HG03103 (cell line): ENCODE data around the gene THOC2.
"Not testable (repeated sequence)": the region's sequence is repeated elsewhere in the genome, so short reads cannot be mapped to it uniquely, and the experiment has no call there.

ENCODE experiments used
- ATAC-seq: cut with Tn5 transposase; IDR thresholded peaks from one replicate; pipeline ENCODE4 v1.9.1; 2021; ENCODE audit warnings: low read depth; ENCODE audit not compliant: unreplicated experiment

The THOC2 gene

DNA sequence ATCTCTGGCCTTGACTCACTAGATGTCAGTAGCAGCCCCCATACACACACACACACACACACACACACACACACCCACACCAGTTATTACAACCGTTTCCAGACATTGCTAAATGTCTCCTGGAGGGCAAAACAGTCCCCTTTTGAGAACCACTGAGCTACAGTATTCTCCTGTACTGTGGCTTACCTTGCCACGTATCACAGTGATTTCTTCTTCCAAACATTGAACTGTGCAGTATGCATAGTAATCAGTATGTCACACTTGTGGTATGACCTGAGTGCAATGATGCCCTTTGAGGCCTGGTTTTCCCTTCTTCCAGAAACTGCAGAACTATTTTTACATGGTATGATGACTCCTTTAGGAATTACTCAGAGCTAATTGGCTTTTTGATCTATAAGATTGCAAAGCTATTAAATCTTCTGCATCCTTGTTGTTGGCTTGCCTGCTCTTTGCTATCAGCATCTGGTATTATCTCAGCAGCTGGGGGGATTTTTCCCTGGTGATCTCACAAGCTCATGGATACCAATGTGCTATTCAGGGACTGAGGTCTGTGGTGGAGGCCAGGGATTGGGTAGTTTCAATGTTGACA lies 3.6 kb upstream of the THOC2 start:
- ATAC-seq: no peak

DNA sequence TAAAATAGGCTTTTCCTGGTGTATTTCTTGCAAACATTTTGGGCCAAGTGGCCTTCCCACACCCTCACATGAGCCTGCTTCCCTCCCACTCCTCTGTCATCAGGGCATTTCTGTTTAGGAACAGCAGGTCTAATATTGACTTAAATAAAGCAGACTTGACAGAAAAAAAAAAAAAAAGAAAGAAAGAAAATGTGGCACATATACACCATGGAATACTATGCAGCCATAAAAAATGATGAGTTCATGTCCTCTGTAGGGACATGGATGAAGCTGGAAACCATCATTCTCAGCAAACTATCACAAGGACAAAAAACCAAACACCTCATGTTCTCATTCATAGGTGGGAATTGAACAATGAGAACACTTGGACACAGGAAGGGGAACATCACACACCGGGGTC lies 2.3 kb upstream of the THOC2 start:
- not testable (repeated sequence) for ATAC-seq

DNA sequence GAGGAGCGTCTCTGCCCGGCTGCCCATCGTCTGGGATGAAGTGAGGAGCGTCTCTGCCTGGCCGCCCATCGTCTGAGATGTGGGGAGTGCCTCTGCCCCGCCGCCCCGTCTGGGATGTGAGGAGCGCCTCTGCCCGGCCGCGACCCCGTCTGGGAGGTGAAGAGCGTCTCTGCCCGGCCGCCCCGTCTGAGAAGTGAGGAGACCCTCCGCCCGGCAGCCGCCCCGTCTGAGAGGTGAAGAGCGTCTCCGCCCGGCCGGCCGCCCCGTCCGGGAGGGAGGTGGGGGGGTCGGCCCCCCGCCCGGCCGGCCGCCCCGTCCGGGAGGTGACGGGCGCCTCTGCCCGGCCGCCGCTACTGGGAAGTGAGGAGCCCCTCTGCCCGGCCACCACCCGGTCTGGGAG lies 1.2 kb upstream of the THOC2 start:
- ATAC-seq: not testable (repeated sequence)

DNA sequence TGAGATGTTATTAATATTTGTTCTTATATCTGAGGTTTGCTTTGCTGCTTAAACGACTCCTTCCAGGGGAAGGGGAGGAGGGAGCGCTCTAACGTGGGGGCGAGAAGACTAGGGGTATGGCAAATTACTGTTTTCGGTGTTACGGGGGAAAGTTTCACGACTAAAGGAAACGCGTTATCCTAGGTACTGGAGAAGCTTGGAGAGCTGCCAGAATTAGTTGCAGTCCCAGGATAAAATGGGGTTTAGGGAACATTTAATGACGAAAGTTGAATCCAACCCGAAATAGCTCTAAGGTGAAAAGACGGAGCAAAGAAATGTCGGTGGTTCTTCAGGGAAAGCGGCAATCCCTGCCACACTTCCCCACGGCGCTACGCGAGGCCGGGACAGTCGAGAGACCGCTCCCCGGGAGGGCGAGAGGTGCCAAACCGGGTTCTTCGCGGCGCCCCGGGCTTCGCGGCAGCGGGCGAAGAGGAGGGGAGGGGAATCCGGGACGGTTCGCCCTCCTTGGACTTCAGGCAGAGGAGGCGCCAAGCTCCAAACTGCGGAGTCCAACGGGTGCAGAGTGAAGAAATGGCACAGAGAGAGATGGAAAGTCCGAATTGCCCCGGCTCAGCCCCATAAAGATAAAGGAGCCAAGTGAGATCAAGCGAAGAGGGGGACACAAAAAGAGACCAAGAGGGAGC lies 724 bp downstream of the THOC2 start:
- ATAC-seq: peak; percentile 8

DNA sequence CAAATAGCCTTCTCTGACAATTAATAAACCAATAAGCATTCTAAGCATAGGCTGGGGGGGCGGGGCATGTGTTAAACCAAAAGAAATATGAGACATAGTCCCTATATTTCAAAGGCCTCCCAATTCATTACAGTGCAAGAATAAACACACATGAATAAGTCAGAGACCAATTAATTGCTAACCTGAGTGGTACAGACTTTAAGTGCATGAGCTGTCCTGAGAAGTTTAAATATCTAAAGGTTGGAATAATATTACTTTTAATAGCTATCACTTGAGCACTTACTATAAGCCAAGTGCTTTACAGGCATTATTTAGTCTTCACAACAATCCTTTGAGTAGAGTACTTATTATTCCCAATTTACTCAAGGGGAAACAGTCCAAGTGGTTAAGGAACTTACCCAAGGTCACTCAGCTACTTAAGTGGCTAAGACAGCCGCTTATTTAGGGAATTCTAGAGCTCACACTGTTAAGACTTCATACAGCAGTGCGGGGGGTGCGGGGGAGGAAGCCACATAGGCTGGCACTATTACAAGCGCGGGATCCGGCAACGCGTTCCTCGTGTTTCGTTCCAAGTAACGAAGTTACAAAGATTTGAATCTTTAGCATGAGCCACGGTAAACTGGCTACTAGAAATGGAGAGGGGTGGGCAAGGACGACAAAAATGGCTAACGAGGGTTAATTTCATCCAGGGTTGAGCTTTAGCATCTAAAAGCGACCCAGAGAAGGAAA lies 1.4 kb downstream of the THOC2 start:
- ATAC-seq: no peak

DNA sequence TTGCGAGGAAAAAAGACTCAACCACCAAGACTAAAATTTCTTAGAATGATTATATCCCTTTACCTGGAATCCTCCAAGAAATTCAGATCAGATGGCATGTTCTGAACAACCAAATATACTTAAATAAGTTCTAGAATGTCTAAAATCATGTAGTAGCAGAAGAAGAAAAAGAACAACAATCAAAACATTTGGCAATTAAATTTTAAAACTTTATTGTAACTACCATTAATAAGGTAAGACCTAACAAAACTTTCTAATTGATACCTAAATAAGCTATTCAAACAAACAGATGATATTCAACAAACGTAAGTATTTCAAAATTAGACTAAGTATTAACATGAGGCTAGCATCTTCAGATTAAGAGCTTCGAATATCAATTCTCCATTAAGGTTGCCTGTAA lies 4.3 kb downstream of the THOC2 start:
- ATAC-seq: no peak

DNA sequence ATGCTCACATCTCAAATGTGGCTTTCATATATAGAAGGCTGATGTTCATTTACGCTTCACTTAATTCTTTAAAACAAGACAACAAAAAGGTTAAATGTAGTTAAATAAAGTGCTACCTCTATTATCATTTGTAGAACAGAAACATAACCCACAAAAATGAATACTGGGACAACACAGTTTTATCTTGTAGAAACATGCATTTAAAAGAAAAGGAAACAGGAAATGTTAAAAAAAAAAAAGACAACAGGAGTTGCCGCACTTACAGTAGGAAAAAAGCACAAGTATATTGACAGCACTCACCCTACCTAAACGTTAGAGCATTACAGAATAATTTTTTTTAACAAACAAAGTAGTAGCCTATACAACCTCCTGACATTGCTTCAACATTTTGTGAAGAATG lies 4.8 kb downstream of the THOC2 start:
- no peak for ATAC-seq

DNA sequence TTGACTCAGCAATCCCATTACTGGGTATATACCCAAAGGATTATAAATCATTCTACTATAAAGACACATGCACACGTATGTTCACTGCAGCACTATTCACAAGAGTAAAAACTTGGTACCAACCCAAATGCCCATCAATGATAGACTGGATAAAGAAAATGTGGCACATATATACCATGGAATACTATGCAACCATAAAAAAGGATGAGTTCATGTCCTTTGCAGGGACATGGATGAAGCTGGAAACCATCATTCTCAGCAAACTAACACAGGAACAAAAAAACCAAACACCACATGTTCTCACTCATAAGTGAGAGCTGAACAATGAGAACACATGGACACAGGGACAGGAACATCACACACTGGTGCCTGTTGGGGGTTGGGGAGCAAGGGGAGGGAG lies 10.7 kb downstream of the THOC2 start:
- not testable (repeated sequence) for ATAC-seq

DNA sequence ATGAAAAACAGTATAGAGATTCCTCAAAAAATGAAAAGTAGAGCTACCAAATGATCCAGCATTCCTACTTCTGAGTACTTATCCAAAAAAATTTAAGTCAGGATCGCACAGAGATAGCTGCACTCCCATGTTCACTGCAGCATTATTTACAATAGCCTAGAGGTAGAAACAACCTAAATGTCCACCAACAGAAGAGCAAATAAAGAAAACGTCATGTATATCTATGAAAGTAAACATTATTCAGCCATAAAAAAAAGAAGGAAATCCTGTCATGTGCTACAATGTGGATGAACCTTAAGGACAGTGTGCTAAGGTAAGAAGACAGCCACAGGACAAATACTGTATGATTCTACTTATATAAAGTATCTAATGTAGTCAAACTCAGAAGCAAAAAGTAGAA lies 12.4 kb downstream of the THOC2 start:
- no peak for ATAC-seq

DNA sequence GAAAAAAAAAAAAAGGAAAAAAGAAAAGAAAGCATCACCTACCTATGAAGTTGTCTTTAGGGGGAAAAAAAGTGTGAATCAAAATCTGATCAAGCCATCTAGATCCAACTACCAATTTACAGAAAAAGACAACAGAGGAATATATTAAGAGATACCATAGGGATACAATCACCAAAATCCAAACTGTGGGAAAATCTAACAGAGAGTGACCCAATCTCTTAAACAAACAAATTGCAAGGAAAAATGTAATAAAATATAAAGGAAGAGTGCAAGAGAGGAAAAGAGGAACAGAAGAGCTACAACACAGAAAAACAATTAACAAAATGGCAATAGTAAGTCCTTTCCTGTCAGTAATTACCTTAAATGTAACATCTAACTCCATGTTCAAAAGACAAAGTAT lies 19.0 kb downstream of the THOC2 start:
- no peak for ATAC-seq

DNA sequence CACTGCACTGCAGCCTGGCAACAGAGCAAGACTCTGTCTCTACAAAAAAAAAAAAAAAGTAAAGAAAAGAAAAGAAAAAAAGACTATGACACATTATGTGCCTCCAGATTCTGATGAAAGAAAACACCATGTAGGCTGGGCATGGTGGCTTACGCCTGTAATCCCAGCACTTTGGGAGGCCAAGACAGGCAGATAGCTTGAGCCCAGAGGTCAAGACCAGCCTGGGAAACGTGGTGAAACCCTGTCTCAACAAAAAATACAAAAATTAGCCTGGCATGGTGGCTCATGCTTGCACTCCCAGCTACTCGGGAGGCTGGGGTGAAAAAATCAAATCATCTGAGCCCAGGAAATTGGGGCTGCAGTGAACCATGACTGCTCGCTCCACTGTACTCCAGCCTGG lies 19.4 kb downstream of the THOC2 start:
- no peak for ATAC-seq

DNA sequence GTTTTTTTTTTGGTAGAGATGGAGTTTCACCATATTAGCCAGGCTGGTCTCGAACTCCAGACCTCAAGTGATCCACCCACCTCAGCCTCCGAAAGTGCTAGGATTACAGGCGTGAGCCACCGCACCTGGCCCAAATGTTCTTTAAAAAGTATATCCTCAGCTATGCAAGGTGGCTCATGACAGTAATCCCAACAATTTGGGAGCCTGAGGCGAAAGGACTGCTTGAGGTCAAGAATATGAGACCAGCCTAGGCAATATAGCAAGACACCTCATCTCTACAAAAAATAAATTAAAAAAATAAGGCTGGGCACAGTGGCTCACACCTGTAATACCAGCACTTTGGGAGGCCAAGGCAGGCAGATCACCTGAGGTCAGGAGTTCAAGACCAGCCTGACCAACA lies 21.7 kb downstream of the THOC2 start:
- ATAC-seq: not testable (repeated sequence)

DNA sequence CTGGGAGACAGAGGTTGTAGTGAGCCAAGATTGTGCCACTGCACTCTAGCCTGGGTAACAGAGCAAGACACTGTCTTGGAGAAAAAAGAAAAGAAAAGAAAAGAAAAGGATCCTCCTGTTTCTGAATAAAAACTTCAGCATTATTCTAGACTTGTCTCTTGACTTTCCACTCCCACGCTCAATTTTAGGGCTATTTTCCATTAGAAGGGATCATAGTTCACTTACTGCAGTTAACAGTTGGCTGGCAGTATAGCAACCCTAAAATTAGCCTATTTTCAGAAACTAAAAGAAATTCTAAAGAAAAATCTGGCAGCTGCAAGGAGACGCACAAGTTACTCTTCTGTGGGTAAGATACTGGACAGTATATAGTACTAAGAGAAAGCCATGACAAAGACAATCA lies 28.1 kb downstream of the THOC2 start:
- ATAC-seq: no peak

DNA sequence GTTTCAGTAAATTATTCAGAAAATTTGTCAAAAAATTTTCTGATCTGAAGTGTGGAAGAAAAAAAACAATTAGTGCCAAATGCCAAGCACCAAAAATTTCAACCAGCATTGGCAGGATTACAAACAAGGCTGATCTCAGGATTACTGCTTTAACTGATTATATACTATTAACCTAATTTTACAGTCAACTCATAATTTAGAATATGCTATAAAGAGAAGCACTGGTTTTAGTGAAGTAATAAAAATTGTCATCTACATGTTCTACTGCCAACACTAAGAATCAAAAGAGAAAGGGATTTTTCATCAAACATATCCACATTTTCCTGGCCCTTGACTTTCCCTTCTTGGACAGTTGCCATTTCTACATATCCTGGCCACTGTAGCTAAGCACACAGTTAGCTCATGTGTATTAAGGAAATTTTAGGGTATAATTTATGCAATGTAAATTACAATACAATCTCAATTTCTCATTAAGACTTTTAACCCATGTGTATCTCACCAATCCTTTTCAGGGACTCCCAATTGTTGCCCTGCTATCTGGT lies 33.8 kb downstream of the THOC2 start:
- no peak for ATAC-seq

DNA sequence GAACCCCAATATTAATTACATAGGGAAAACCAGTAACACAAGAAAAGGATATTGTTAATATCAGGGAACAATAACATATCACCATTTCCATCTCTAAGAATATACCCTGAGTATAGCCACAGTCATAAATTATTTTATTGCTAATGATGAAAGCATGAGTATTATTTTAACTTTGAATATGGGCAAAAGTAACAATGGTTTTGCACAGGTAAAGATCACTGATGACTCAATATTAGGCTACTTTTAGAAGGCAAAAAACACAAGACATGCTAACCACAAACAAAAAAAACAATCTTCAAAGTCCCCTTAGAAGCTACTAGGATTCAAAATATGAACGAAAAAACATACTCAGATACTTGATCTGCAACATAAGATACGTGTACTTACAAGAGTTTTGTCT lies 36.5 kb downstream of the THOC2 start:
- no peak for ATAC-seq

DNA sequence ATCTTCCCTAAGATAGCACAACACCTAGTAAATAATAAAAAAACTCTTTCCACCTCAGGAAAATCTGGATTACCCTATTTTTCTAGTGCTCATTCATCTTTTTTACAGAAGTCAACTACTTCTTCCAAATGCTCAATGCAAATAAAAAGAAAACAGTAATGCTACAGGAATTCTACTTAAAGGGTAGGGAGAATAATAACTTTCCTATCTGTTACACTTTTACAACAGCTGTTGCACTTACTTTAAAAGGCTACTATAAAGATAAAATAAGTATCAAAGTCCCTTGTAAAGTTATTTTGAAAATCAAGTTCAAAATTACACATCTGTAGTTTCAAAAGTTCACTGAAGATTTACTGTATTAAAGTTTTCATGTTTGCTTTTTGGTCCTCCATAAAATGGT lies 37.6 kb downstream of the THOC2 start:
- ATAC-seq: no peak

DNA sequence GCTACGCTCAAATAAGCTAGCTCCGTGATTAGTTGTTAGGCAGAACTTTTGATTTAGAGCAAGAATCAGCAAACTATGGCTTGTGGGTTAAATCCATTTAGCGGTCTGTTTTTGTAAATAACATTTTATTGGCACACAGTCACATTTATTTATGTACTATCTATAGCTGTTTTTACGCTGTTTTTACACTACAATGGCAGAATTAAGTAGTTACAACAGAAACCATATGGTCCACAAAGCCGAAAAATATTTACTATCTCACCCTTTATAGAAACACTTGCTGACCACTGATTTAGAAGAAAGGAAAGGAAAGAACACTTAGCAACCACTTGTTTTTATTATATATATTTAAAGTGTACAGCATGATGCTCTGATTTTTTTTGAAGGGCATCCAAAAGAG lies 41.1 kb downstream of the THOC2 start:
- ATAC-seq: no peak

DNA sequence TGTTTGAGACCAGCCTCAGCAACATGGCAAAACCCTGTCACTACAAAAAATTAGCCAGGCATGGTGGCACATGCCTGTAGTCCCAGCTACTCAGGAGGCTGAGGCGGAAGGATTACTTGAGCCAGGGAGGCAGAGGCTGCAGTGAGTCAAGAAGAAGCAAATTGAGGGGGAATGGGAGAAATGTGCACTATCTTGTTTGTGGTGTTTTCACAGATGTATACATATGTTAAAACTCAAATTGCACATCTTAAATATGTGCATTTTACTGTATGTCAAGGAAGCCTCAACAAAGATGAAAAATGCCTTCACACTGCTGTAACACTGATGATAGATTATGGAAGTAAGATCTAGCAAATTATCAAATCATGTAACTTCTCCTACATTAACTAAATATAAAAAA lies 44.3 kb downstream of the THOC2 start:
- ATAC-seq: no peak

DNA sequence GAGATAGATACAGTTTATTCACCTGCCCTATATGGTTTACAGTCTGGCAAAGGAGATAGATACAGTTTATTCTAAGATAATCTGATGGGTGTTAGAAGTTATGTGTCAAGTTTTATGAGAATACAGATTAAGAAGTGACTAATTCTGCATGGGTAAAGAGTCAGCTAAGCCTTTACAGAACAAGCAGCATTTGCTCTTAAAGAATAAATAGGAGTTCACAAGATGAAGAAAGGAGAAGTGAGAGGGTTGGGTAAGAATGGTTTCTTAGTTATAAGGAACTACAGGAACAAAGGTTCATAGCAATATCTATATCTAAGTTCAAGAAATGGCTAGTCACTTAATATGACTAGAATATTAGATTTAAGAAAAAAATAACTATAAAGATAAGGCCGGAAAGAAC lies 47.6 kb downstream of the THOC2 start:
- no peak for ATAC-seq

DNA sequence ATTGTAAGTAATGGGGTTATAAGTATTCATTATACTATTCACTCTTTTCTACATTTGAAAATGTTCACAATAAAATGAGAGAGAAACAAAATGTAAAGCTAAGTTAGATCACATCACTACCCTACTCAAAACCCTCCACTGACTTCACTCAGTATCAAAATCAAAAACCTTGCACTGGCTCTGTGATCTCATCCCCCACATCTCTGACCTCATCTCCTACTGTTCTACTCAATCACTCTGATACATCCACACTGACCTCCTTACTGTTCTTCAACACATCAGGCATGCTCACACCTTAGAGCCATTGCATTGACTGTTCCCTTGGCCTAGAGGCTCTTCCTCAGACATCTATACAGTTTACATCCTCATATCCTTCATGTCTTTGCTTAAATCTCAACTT lies 50.7 kb downstream of the THOC2 start:
- no peak for ATAC-seq

DNA sequence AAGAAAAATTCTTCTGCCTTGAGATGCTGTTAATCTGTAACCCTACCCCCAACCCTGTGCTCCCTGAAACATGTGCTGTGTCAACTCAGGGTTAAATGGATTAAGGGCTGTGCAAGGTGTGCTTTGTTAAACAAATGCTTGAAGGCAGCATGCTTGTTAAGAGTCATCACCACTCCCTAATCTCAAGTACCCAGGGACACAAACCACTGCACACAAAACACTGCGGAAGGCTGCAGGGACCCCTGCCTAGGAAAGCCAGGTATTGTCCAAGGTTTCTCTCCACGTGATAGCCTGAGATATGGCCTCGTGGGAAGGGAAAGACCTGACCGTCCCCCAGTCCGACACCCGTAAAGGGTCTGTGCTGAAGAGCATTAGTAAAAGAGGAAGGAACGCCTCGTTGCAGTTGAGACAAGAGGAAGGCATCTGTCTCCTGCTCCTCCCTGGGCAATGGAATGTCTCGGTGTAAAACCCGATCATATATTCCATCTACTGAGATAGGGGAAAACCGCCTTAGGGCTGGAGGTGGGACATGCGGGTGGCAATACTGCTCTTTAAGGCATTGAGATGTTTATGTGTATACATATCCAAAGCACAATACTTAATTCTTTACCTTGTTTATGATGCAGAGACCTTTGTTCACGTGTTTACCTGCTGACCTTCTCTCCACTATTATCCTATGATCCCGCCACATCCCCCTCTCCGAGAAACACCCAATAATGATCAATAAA lies 53.0 kb downstream of the THOC2 start:
- ATAC-seq: not testable (repeated sequence)
